GM12878 (cell line): Measurements from ENCODE around the gene SMG9. TPM values are rescaled to one million over a fixed set of nuclear protein-coding genes. Genes with fewer than 3 reads are reported as not detected.

Source experiments
- ATAC-seq: fragments of 200-7000 bp; cut with Tn5 transposase; 3 replicates; pipeline ENCODE4 v1.9.1; 2020; ENCODE audit warnings: mild to moderate bottlenecking, moderate library complexity
- BruUV-seq: library from RNA; stranded (reverse); fragments of 400-500 nt; replicated peaks from 2 replicates; lab custom pipeline; 2021; lab: Mats Ljungman, UMichigan
- CTCF ChIA-PET: fragments of 300-600 bp; sonication (Branson Sonifier 250); formaldehyde crosslinking; extraction: SDS; loops from one replicate; lab custom pipeline; 2021; ENCODE audit warnings: inconsistent platforms; lab: Yijun Ruan, JAX
- POLR2A ChIA-PET: fragments of 350-600 bp; formaldehyde crosslinking; extraction: SDS; loops from one replicate; lab custom pipeline; 2021; ENCODE audit warnings: inconsistent platforms; lab: Charles Lee
- RAD21 ChIA-PET: fragments of 300-600 bp; sonication (Branson Sonifier 250); formaldehyde crosslinking; loops from one replicate; lab custom pipeline; 2023; ENCODE audit warnings: antibody characterized with exemption; ENCODE audit not compliant: unreplicated experiment; lab: Charles Lee
- SMC1A ChIA-PET: fragments of 300-600 bp; sonication (Branson Sonifier 250); formaldehyde crosslinking; loops from one replicate; lab custom pipeline; 2023; ENCODE audit not compliant: unreplicated experiment, uncharacterized antibody; lab: Charles Lee
- DNase-seq: peaks from one replicate; pipeline ENCODE4 v3.0.0-alpha.2; 2011; ENCODE audit warnings: low read depth, low spot score
- FAIRE-seq: peaks from 3 replicates; lab custom pipeline; 2011; peaks lifted over from hg19 to GRCh38; lab: Jason Lieb, UNC
- H2AFZ ChIP-seq: 2 replicates; pipeline ENCODE4 v1.6.0; 2011; ENCODE audit warnings: low read depth, low read length, control low read depth; ENCODE audit not compliant: control insufficient read depth
- H3K27ac ChIP-seq: 2 replicates; pipeline ENCODE4 v1.5.1; 2011; ENCODE audit warnings: control low read depth; ENCODE audit not compliant: control insufficient read depth, insufficient read depth
- H3K27me3 ChIP-seq, 2 experiments: replicated peaks in 1 of 2; 2 replicates each; pipeline versions ENCODE4 v1.6.0 to v1.6.1; 2011; ENCODE audit warnings: low read length in 1 of 2; ENCODE audit not compliant: control insufficient read depth in 2 of 2, insufficient read depth in 2 of 2
- H3K36me3 ChIP-seq, 2 experiments: 2 replicates each; pipeline ENCODE4 v1.5.1; 2011; ENCODE audit warnings: low read length in 1 of 2; ENCODE audit not compliant: control insufficient read depth in 2 of 2, insufficient read depth in 2 of 2
- H3K4me1 ChIP-seq: 2 replicates; pipeline ENCODE4 v1.6.1; 2011; ENCODE audit warnings: mild to moderate bottlenecking, low read length, moderate library complexity, mixed read lengths; ENCODE audit not compliant: control insufficient read depth, insufficient read depth
- H3K4me2 ChIP-seq: 2 replicates; pipeline ENCODE4 v1.6.0; 2011; ENCODE audit warnings: control low read depth; ENCODE audit not compliant: control insufficient read depth, insufficient read depth
- H3K4me3 ChIP-seq: fragments of 200-600 bp; sonication (generic); 2 replicates; pipeline ENCODE4 v1.5.1; 2016
- H3K79me2 ChIP-seq: 2 replicates; pipeline ENCODE4 v1.6.0; 2011; ENCODE audit warnings: low read length; ENCODE audit not compliant: control insufficient read depth, insufficient read depth
- H3K9ac ChIP-seq: 2 replicates; pipeline ENCODE4 v1.8.0; 2011; ENCODE audit warnings: low read length, control low read depth, mixed read lengths; ENCODE audit not compliant: control insufficient read depth, insufficient read depth
- H3K9me3 ChIP-seq: replicated peaks from 3 replicates; pipeline ENCODE4 v1.5.1; 2011; ENCODE audit warnings: mild to moderate bottlenecking, low read length; ENCODE audit not compliant: control insufficient read depth, insufficient read depth
- H4K20me1 ChIP-seq: 2 replicates; pipeline ENCODE4 v1.6.0; 2011; ENCODE audit not compliant: control insufficient read depth, insufficient read depth
- CEBPB ChIP-seq, 2 experiments: fragments of 150-350 bp in 1 of 2; IDR thresholded peaks; 2 replicates each; pipeline ENCODE4 v1.6.1; 2012 to 2014; ENCODE audit warnings: low read depth in 2 of 2, low read length in 2 of 2, borderline replicate concordance in 1 of 2, inconsistent platforms in 1 of 2
- DPF2 ChIP-seq: fragments of 450-650 bp; IDR thresholded peaks from 2 replicates; pipeline ENCODE4 v1.6.1; 2017; ENCODE audit warnings: mild to moderate bottlenecking
- POLR2A ChIP-seq: IDR thresholded peaks from 2 replicates; pipeline ENCODE4 v1.6.1; 2011; ENCODE audit warnings: low read depth, mild to moderate bottlenecking, low read length
- RB1 ChIP-seq: fragments of 450-650 bp; formaldehyde crosslinking; IDR thresholded peaks from 2 replicates; pipeline ENCODE4 v1.6.1; 2017; ENCODE audit warnings: mild to moderate bottlenecking, borderline replicate concordance
- SMAD1 ChIP-seq: fragments of 450-650 bp; IDR thresholded peaks from 2 replicates; pipeline ENCODE4 v1.6.1; 2018; ENCODE audit warnings: mild to moderate bottlenecking, low read depth; ENCODE audit not compliant: partially characterized antibody
- ZNF207 ChIP-seq: fragments of 450-650 bp; IDR thresholded peaks from 2 replicates; pipeline ENCODE4 v1.6.1; 2014; ENCODE audit warnings: antibody characterized with exemption, mild to moderate bottlenecking, borderline replicate concordance
- ZZZ3 ChIP-seq: IDR thresholded peaks from 2 replicates; pipeline ENCODE4 v1.6.1; 2011; ENCODE audit warnings: low read depth; ENCODE audit not compliant: control insufficient read depth, insufficient read length
- WGBS: methylation state at CpG from one replicate; pipeline ENCODE4 v1.1.6; 2016; ENCODE audit warnings: low lambda C conversion rate; ENCODE audit not compliant: insufficient replicate concordance, insufficient coverage; ENCODE audit errors: missing lambda C conversion rate; 5-methylcytosine and 5-hydroxymethylcytosine counted together
- in situ Hi-C: fragments of 300-500 bp; cut with MboI; formaldehyde crosslinking; loops from 9 replicates; pipeline ENCODE4 v1.14.3; 2018; ENCODE audit warnings: mixed read lengths
- intact Hi-C: fragments of 100-400 bp; cut with micrococcal nuclease; formaldehyde crosslinking; loops from one replicate; pipeline ENCODE4 v1.14.2; 2022; ENCODE audit not compliant: unreplicated experiment
- polyA plus RNA-seq, 11 experiments: library from polyadenylated mRNA; depleted of rRNA in 4 of 11; unstranded in 6 of 11; stranded (reverse) in 5 of 11; fragments of >200 nt; fragmentation: Nextera tagmentation in 4 of 11; fragmentation: Illumina TruSeq in 1 of 11; extraction: Ambion mirVana in 4 of 11; extraction: Trizol in 1 of 11; gene quantifications; 1 replicate in 1 of 11; 2 replicates in 10 of 11; pipeline versions ENCODE4 v1.2.1 to v1.2.3, GENCODE V29; 2011 to 2016; ENCODE audit warnings: inconsistent platforms in 2 of 11, missing spikeins in 2 of 11, low read depth in 1 of 11
- total RNA-seq, 4 experiments: library from RNA; depleted of rRNA in 3 of 4; stranded (reverse); fragments of >200 nt in 3 of 4; fragmentation: Illumina TruSeq in 1 of 4; extraction: Trizol in 1 of 4; gene quantifications; 2 replicates each; pipeline versions ENCODE4 v1.2.1 to v1.2.3, GENCODE V29; 2013 to 2021
- TF ChIP-seq, protein P1 (sequence below): fragments of 450-650 bp; IDR thresholded peaks from 2 replicates; pipeline ENCODE4 v1.6.1; 2017; ENCODE audit warnings: antibody characterized with exemption, mild to moderate bottlenecking, moderate library complexity

Gene SMG9
- total and polyA plus RNA-seq, 10 of the 15 experiments (the other 5 are each of a cell fraction or from before 2014, with no cell fraction given) = 0.69 to 52.2 (median 28.1) TPM

DNA sequence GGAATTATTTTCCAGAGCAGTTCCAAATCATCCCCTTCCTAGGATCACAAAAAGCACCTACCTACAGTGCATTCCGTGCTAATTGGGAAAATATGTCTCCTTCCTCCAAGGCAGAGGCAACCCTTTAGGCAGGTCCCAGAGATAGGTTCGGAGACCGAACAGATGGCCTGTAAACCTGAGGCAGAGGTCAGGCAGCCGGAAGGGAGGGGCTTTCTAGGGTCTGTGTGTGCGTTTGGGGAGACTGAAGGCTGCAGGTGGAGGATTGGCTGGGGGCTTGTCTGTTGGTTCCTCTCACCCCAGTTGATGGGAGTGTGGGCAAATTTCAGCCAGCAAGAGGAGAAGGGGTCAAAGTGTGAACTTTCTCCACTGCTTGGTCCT lies 19.0 kb upstream of the SMG9 start:
- H3K27ac ChIP-seq = no peak overlapping the region
- no peaks in the 10 kb centered on the region for H4K20me1 ChIP-seq
- in situ Hi-C loops = loop anchor here (25.0 kb wide), 2 partner anchors 1689 to 1836 kb away; partner anchors contain the start of genes ERFL and FOSB
- H3K4me2 ChIP-seq = no peak overlapping the region
- BruUV-seq = no TSS peak
- DNase-seq = no peak
- no peak overlapping the region for H2AFZ ChIP-seq
- POLR2A ChIA-PET = no interaction called here
- ATAC-seq = no peak
- H3K36me3 ChIP-seq = peaks cover 38 to 42% of the 10 kb centered on the region in 2 experiments
- no peak overlapping the region for H3K4me3 ChIP-seq
- FAIRE-seq = no peak
- SMC1A ChIA-PET = interaction anchor here (8.3 kb wide), 1 partner anchor 29 kb away, joined by 69 read pairs; no protein-coding TSS in a partner anchor
- H3K9me3 ChIP-seq = no peaks in the 10 kb centered on the region
- WGBS = 68% methylated on average over 5 of the region's 5 CpGs
- peaks cover 37% of the 10 kb centered on the region for H3K79me2 ChIP-seq
- RAD21 ChIA-PET = no interaction called here
- intact Hi-C loops = no loop called here
- CTCF ChIA-PET = no interaction called here
- no peak overlapping the region for H3K9ac ChIP-seq
- peaks cover 26% of the 10 kb centered on the region for H3K4me1 ChIP-seq
- H3K27me3 ChIP-seq = no peaks in the 10 kb centered on the region
- no peak for TF ChIP-seq ZNF207
- TF ChIP-seq RB1 = no peak
- TF ChIP-seq SMAD1 = no peak
- TF ChIP-seq POLR2A = no peak
- TF ChIP-seq CEBPB (IDR thresholded peaks at IDR 0.05; ENCODE audit: borderline replicate concordance in 1 of 2, low read depth in 2 of 2, low read length in 2 of 2) = no peak
- no peak for TF ChIP-seq ZZZ3

DNA sequence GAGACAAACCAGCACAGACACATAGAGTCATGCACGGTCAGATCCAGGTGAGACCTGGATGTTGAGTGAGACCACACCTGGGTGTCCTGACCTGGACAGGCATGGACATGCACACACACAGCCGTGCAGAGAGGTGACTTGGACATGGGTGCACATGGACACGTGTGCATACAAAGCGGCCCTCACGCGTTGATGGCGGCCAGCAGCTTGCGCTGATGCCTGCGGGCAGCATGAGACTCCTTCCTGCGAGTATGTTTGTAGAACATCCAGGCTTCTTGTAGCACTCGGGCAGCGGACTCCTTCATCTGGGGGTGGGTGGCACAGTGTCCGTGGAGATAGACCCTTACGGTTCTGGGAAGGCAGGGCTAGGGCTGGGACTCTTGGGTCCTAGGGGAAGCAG lies 14.5 kb upstream of the SMG9 start:
- DNase-seq = no peak
- TF ChIP-seq DPF2 (no peak), POLR2A (peak; percentile 30; the same call in 1 of the 2 replicates)
- TF ChIP-seq, protein P1, sequence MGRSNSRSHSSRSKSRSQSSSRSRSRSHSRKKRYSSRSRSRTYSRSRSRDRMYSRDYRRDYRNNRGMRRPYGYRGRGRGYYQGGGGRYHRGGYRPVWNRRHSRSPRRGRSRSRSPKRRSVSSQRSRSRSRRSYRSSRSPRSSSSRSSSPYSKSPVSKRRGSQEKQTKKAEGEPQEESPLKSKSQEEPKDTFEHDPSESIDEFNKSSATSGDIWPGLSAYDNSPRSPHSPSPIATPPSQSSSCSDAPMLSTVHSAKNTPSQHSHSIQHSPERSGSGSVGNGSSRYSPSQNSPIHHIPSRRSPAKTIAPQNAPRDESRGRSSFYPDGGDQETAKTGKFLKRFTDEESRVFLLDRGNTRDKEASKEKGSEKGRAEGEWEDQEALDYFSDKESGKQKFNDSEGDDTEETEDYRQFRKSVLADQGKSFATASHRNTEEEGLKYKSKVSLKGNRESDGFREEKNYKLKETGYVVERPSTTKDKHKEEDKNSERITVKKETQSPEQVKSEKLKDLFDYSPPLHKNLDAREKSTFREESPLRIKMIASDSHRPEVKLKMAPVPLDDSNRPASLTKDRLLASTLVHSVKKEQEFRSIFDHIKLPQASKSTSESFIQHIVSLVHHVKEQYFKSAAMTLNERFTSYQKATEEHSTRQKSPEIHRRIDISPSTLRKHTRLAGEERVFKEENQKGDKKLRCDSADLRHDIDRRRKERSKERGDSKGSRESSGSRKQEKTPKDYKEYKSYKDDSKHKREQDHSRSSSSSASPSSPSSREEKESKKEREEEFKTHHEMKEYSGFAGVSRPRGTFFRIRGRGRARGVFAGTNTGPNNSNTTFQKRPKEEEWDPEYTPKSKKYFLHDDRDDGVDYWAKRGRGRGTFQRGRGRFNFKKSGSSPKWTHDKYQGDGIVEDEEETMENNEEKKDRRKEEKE = no peak
- H3K9me3 ChIP-seq = no peaks in the 10 kb centered on the region
- ChIA-PET CTCF (interaction anchor here (1.1 to 20.8 kb wide), 4 partner anchors 9 to 23 kb away, joined by 4 to 324 read pairs (median 148); partner anchors contain the start of genes KCNN4 and SMG9), RAD21 (interaction anchor here (1.5 to 7.6 kb wide), 2 partner anchors 9 to 22 kb away, joined by 3 to 148 read pairs; partner anchors contain the start of gene KCNN4), POLR2A (interaction anchor here (14.8 to 18.9 kb wide), 2 partner anchors 9 to 19 kb away, joined by 307 to 389 read pairs; partner anchors contain the start of genes KCNN4 and SMG9), SMC1A (interaction anchor here (0.6 to 20.1 kb wide), 4 partner anchors 9 to 922 kb away, joined by 4 to 325 read pairs (median 137); partner anchors contain the start of genes KCNN4 and SMG9)
- intact Hi-C loops = no loop called here
- WGBS = 91% methylated on average over 14 of the region's 14 CpGs
- FAIRE-seq = no peak
- no peaks in the 10 kb centered on the region for H4K20me1 ChIP-seq
- H3K27me3 ChIP-seq = no peaks in the 10 kb centered on the region
- no TSS peak for BruUV-seq
- no peaks in the 10 kb centered on the region for H3K79me2 ChIP-seq
- H3K27ac ChIP-seq = no peak overlapping the region
- no peak overlapping the region for H2AFZ ChIP-seq
- no peak overlapping the region for H3K9ac ChIP-seq
- H3K4me3 ChIP-seq = no peak overlapping the region
- no peak overlapping the region for H3K4me2 ChIP-seq
- in situ Hi-C loops = loop anchor here (25.0 kb wide), 2 partner anchors 1693 to 1832 kb away; partner anchors contain the start of genes ERFL and FOSB
- ATAC-seq = no peak
- peaks cover 51 to 61% of the 10 kb centered on the region in 2 experiments for H3K36me3 ChIP-seq
- H3K4me1 ChIP-seq = peaks cover 39% of the 10 kb centered on the region
